LNCaP clone FGC (cell line): ENCODE measurements around the gene ARID5B.

Source experiments
- DNase-seq: peaks from one replicate; pipeline ENCODE4 v3.0.0-alpha.2; 2011; ENCODE audit warnings: low read depth
- H3K4me3 ChIP-seq: 2 replicates; pipeline ENCODE4 v1.5.1; 2011; ENCODE audit warnings: mild to moderate bottlenecking, low read depth, low read length, control low read depth
- TF ChIP-seq, protein P1 (sequence below): IDR thresholded peaks from 2 replicates; pipeline ENCODE4 v1.5.1; 2012; ENCODE audit warnings: mild to moderate bottlenecking; ENCODE audit not compliant: control insufficient read depth, insufficient read depth; ENCODE audit errors: extremely low read depth

Gene ARID5B

DNA sequence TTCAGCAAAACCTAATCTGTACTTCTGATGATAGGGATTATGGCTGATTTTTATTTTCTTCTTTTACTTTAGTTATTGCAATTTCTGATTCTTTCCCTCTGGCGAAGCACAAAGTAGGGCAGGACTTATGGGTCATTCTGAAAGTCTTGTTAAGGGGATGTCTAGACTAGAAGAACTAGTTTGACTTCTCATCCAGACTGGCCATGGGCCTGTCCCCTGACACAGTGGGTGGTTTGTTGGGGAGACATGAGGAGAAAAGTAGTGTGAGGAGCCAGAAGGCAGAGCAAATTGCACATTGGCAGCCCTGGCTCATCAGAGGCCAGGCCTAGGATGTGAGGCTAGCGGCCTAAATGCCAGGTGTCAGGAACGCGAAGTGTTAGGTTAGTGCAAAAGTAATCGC is 214.3 kb downstream of the ARID5B start:
- DNase-seq: no peak
- TF ChIP-seq, protein P1, sequence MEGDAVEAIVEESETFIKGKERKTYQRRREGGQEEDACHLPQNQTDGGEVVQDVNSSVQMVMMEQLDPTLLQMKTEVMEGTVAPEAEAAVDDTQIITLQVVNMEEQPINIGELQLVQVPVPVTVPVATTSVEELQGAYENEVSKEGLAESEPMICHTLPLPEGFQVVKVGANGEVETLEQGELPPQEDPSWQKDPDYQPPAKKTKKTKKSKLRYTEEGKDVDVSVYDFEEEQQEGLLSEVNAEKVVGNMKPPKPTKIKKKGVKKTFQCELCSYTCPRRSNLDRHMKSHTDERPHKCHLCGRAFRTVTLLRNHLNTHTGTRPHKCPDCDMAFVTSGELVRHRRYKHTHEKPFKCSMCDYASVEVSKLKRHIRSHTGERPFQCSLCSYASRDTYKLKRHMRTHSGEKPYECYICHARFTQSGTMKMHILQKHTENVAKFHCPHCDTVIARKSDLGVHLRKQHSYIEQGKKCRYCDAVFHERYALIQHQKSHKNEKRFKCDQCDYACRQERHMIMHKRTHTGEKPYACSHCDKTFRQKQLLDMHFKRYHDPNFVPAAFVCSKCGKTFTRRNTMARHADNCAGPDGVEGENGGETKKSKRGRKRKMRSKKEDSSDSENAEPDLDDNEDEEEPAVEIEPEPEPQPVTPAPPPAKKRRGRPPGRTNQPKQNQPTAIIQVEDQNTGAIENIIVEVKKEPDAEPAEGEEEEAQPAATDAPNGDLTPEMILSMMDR: no peak
- H3K4me3 ChIP-seq: no peak overlapping the region

DNA sequence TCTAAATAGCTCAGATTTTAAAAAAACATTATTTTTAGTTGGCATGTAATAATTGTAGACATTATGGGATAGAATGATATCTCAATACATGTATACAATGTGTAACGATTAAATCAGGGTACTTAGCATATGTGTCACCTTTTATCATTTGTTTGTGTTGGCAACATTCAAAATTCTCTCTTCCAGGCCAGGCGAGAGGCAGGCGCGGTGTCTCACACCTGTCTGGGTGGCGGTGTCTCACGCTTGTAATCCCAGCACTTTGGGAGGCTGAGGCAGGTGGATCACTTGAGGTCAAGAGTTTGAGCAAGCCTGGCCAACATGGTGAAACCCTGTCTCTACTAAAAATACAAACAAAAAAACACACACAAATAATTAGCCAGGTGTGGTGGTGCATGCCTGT is 215.4 kb downstream of the ARID5B start:
- TF ChIP-seq, protein P1: no peak
- no peak overlapping the region for H3K4me3 ChIP-seq
- no peak for DNase-seq

DNA sequence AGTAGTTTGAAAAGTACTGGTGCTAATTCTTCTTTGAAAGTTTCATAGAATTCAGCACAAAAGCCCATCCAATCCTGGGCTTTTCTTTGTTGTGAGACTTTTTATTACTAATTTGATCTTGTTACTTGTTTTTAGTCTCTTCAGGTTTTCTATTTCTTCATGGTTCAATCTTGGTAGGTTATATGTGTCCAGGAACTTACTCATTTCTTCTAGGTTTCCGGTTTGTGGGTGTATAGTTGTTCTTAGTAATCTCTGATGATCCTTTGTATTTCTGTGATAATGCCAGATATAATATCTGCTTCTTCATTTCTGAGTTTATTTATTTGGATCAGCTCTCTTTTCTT is 219.7 kb downstream of the ARID5B start:
- DNase-seq: no peak
- no peak overlapping the region for H3K4me3 ChIP-seq
- TF ChIP-seq, protein P1: no peak

DNA sequence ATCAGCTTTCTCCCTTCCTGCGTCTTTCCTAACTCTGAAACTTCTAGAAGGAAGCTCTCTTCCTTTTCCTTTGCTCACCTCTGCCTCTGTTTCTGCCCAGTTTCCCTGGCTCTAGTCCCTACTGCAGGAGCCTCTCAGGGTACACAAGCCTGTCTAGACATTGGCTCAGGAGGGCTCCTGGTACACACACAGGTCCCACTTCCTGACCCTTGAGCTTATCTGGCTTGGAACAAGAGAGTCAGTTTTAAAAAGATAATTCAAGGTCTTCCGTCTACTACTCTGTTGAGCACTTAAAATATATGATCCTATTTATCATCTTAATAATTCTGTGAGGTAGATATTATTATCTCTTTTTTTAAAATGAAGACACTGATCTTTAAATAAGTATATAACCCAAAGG is 226.5 kb downstream of the ARID5B start:
- no peak for DNase-seq
- TF ChIP-seq, protein P1: no peak

DNA sequence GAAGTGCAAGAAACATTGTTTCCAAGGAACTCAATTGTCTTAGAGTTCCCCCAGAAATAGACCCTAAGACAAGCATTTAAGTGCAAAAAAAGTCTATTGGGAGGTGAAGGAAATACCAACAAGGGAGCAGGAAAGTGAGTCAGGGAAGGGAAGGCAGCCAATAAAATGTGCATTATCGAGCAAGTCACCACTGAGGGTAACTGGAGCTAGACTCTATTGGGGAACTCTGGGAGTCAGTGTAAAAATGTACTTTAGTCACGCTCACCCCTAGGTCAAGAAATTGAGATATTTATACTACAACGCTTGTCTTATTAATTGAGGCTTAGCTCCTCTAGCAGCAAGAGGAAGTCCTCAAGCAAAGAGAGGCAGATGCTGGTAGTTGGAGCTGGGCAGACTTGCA is 229.4 kb downstream of the ARID5B start:
- H3K4me3 ChIP-seq: no peak overlapping the region
- TF ChIP-seq, protein P1: no peak
- no peak for DNase-seq

More for the DNA sequence above, 226.5 kb downstream of the ARID5B start:
- H3K4me3 ChIP-seq: no peak overlapping the region

DNA sequence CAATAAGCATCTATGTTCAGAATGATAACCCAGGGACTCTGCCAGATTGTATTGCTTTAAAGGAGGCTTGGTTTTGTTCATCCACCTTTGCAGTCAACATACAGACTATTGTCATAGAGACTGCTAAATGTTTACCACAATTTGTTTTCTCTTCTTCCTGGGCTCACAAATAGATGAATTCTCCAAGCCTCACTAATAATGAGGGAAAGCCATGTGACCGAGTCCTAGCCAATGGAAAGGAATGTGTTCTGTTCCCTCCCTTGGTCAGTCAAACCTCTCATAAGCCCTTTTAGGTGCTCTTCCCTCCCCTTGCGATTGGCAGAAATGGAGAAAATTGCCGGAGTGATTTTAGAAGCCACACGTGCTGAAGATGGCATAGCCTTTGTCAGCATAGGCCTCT is 230.2 kb downstream of the ARID5B start:
- no peak for DNase-seq
- TF ChIP-seq, protein P1: no peak
- H3K4me3 ChIP-seq: no peak overlapping the region

DNA sequence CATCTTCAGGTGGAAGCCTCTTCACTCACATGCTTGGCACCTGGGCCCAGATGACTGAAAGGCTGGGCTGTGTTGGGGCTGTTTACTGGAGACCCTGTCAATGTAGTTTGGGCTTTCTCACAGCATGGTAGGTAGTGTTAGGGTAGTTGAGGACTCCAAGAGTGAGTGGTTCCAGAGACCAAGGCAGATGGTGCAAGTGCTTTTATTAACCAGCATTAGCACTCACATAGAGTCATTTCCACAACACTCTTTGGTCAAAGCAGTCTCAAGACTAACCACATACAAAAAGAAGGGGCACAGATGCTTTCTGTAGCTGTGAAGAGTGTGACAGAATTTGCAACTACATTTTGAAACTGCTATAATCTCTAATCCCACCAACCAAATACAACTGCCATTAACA is 232.1 kb downstream of the ARID5B start:
- no peak overlapping the region for H3K4me3 ChIP-seq
- DNase-seq: no peak

More for the DNA sequence above, 232.1 kb downstream of the ARID5B start:
- TF ChIP-seq, protein P1: no peak
